IPS DF 4.7 (cell line): ENCODE results near the gene MYOM1.
"Not testable (repeated sequence)": the region's sequence is repeated elsewhere in the genome, so short reads cannot be mapped to it uniquely, and the experiment has no call there.

Source experiments
- DNase-seq: peaks from one replicate; pipeline ENCODE4 v3.0.0-alpha.2; 2013; ENCODE audit warnings: low spot score; ENCODE audit errors: extremely low read depth

MYOM1 gene

GRCh38 chr18:3040173-3040572, 179.6 kb downstream of the MYOM1 start:
- DNase-seq: no peak

GRCh38 chr18:3037423-3037915, 182.3 kb downstream of the MYOM1 start:
- DNase-seq: no peak

- no peak for DNase-seq
Observed at GRCh38 chr18:3036108-3036507, 183.7 kb downstream of the MYOM1 start.

- DNase-seq: no peak
Observed at GRCh38 chr18:3035635-3036034, 184.1 kb downstream of the MYOM1 start.

GRCh38 chr18:3032721-3033120, 187.0 kb downstream of the MYOM1 start:
- DNase-seq: no peak

GRCh38 chr18:3029215-3029952, 190.4 kb downstream of the MYOM1 start:
- no peak for DNase-seq

GRCh38 chr18:3028115-3028514, 191.7 kb downstream of the MYOM1 start:
- not testable (repeated sequence) for DNase-seq

- DNase-seq: no peak
Observed at GRCh38 chr18:3027370-3027891, 192.3 kb downstream of the MYOM1 start.

GRCh38 chr18:3025544-3025943, 194.2 kb downstream of the MYOM1 start:
- DNase-seq: no peak

- DNase-seq: not testable (repeated sequence)
Observed at GRCh38 chr18:3023603-3024002, 196.2 kb downstream of the MYOM1 start.
